K562 (cell line): ENCODE data around the gene CLDN24. TPM values are rescaled to one million over a fixed set of nuclear protein-coding genes. Genes with fewer than 3 reads are reported as not detected.
A peak's percentile ranks its signal among the peaks of the same experiment; 100 is the strongest.

Experiments used
- BRF1 ChIP-seq: IDR thresholded peaks from 3 replicates; pipeline ENCODE4 v1.6.1; 2011; ENCODE audit warnings: borderline replicate concordance, mild to moderate bottlenecking; ENCODE audit not compliant: insufficient read length; ENCODE audit errors: extremely low read depth
- CSDE1 ChIP-seq, 2 experiments: fragments of 450-650 bp; IDR thresholded peaks; 2 replicates each; pipeline ENCODE4 v1.6.1; 2016; ENCODE audit warnings: mild to moderate bottlenecking in 1 of 2
- EGR1 ChIP-seq: fragments of 450-650 bp; conservative IDR thresholded peaks from 2 replicates; pipeline ENCODE4 v1.6.1; 2017; ENCODE audit warnings: mild to moderate bottlenecking
- ELF1 ChIP-seq: fragments of 200-800 bp; sonication (Bioruptor generic); IDR thresholded peaks from 2 replicates; pipeline ENCODE4 v1.6.1; 2016; ENCODE audit warnings: missing genetic modification characterization, missing compliant biosample characterization
- FOXO4 ChIP-seq: fragments of 450-650 bp; formaldehyde crosslinking; IDR thresholded peaks from 2 replicates; pipeline ENCODE4 v1.4.0; 2020; ENCODE audit warnings: mild to moderate bottlenecking, moderate library complexity
- GTF2F1 ChIP-seq: IDR thresholded peaks from 2 replicates; pipeline ENCODE4 v1.6.1; 2011; ENCODE audit warnings: low read depth, low read length, improper control_type of control experiment
- HNRNPLL ChIP-seq: fragments of 200-400 bp; formaldehyde crosslinking; IDR thresholded peaks from 2 replicates; pipeline ENCODE4 v1.6.1; 2017; ENCODE audit warnings: low read length, low read depth, mild to moderate bottlenecking; ENCODE audit not compliant: poor library complexity, severe bottlenecking
- MTF1 ChIP-seq: fragments of 250-450 bp; sonication (Bioruptor Pico); IDR thresholded peaks from 2 replicates; pipeline ENCODE4 v1.9.0; 2021; ENCODE audit warnings: moderate library complexity, mild to moderate bottlenecking, inconsistent platforms, borderline replicate concordance
- MXD1 ChIP-seq: fragments of 250-450 bp; sonication (Bioruptor Pico); IDR thresholded peaks from 2 replicates; pipeline ENCODE4 v1.8.0; 2021; ENCODE audit warnings: borderline replicate concordance, mild to moderate bottlenecking, moderate library complexity; ENCODE audit not compliant: poor library complexity, severe bottlenecking
- NR1H2 ChIP-seq: sonication (generic); formaldehyde crosslinking; IDR thresholded peaks from 2 replicates; pipeline ENCODE4 v1.4.0; 2020; ENCODE audit warnings: mild to moderate bottlenecking, missing genetic modification reagents
- RAD21 ChIP-seq, 2 experiments: fragments of 250-450 bp in 1 of 2; fragments of 450-650 bp in 1 of 2; sonication (Bioruptor Pico) in 1 of 2; formaldehyde crosslinking in 1 of 2; IDR thresholded peaks in 1 of 2; conservative IDR thresholded peaks in 1 of 2; 2 replicates each; pipeline versions ENCODE4 v1.4.0 to v1.8.0; 2020 to 2022; ENCODE audit warnings: mild to moderate bottlenecking in 2 of 2, moderate library complexity in 1 of 2
- SRSF7 ChIP-seq: fragments of 200-400 bp; formaldehyde crosslinking; optimal IDR thresholded peaks from 2 replicates; pipeline ENCODE3; 2017; ENCODE audit warnings: mild to moderate bottlenecking, low read depth, low read length
- TRIM25 ChIP-seq: fragments of 450-650 bp; IDR thresholded peaks from 2 replicates; pipeline ENCODE4 v1.7.0; 2016; ENCODE audit warnings: borderline replicate concordance
- ZBTB11 ChIP-seq, 3 experiments: fragments of 200-800 bp in 1 of 3; fragments of 250-450 bp in 1 of 3; fragments of 450-650 bp in 1 of 3; sonication (Bioruptor Pico) in 1 of 3; sonication (Bioruptor generic) in 1 of 3; formaldehyde crosslinking in 1 of 3; IDR thresholded peaks; 2 replicates each; pipeline versions ENCODE4 v1.6.1 to v1.8.0; 2016 to 2022; ENCODE audit warnings: mild to moderate bottlenecking in 2 of 3, missing genetic modification characterization in 2 of 3, missing compliant biosample characterization in 1 of 3, moderate library complexity in 1 of 3
- ZBTB2 ChIP-seq: fragments of 450-650 bp; IDR thresholded peaks from 2 replicates; pipeline ENCODE4 v1.6.1; 2016; ENCODE audit warnings: antibody characterized with exemption
- ZNF134 ChIP-seq: fragments of 250-450 bp; sonication (Bioruptor Pico); conservative IDR thresholded peaks from 2 replicates; pipeline ENCODE4 v1.4.0; 2020
- ZNF165 ChIP-seq: fragments of 250-450 bp; sonication (Bioruptor Pico); IDR thresholded peaks from 2 replicates; pipeline ENCODE4 v1.4.0; 2020; ENCODE audit warnings: borderline replicate concordance
- ZNF24 ChIP-seq: fragments of 450-650 bp; IDR thresholded peaks from 2 replicates; pipeline ENCODE4 v1.6.1; 2016
- ZNF589 ChIP-seq: fragments of 200-800 bp; sonication (Bioruptor generic); IDR thresholded peaks from 2 replicates; pipeline ENCODE4 v1.6.1; 2016; ENCODE audit warnings: low read depth, missing genetic modification characterization, missing compliant biosample characterization
- polyA plus RNA-seq, 8 experiments: library from polyadenylated mRNA; depleted of rRNA in 4 of 8; stranded (reverse) in 5 of 8; unstranded in 3 of 8; fragments of >200 nt; fragmentation: Nextera tagmentation in 2 of 8; fragmentation: Illumina TruSeq in 1 of 8; extraction: Ambion mirVana in 2 of 8; extraction: Trizol in 1 of 8; gene quantifications; 2 replicates each; pipeline versions ENCODE4 v1.2.1 to v1.2.3, GENCODE V29; 2011 to 2014; ENCODE audit warnings: inconsistent platforms in 1 of 8, missing spikeins in 1 of 8
- total RNA-seq, 7 experiments: library from RNA; depleted of rRNA in 6 of 7; stranded (reverse); fragments of >200 nt in 6 of 7; fragmentation: Illumina TruSeq in 2 of 7; extraction: Trizol in 2 of 7; gene quantifications; 2 replicates each; pipeline versions ENCODE4 v1.2.1 to v1.2.3, GENCODE V29; 2011 to 2021; ENCODE audit warnings: low replicate concordance in 1 of 7

The CLDN24 gene
- total and polyA plus RNA-seq, 9 of the 15 experiments (the other 6 are each of a cell fraction or from before 2014, with no cell fraction given): not detected

- TF ChIP-seq MTF1 (CRISPR knock-in tag): no peak
- peak; percentile 83 for TF ChIP-seq EGR1
- TF ChIP-seq TRIM25: no peak
- TF ChIP-seq BRF1: no peak
- TF ChIP-seq ZNF165 (CRISPR knock-in tag): no peak
- no peak for TF ChIP-seq SRSF7
- no peak for TF ChIP-seq HNRNPLL
- TF ChIP-seq ELF1 (tag): no peak
- no peak for TF ChIP-seq NR1H2
- TF ChIP-seq ZNF24: no peak
- no peak for TF ChIP-seq FOXO4 (CRISPR knock-in tag)
- TF ChIP-seq GTF2F1: no peak
- no peak for TF ChIP-seq ZBTB2
- no peak for TF ChIP-seq ZNF589 (CRISPR knock-in tag)
- peak in 1 of 2 experiments; percentile 26; a peak in 1 of 4 replicates for TF ChIP-seq RAD21 (CRISPR knock-in tag; conservative IDR thresholded peaks at IDR 0.05 in 1 of 2, IDR thresholded peaks at IDR 0.05 in 1 of 2)
- no peak for TF ChIP-seq MXD1
- TF ChIP-seq ZBTB11 (CRISPR knock-in tag; IDR thresholded peaks at IDR 0.05): no peak
- TF ChIP-seq ZNF134 (CRISPR knock-in tag): 0 out of 2 replicates have a peak, but pooled peaks have one; percentile 12
- no peak for TF ChIP-seq CSDE1 (IDR thresholded peaks at IDR 0.05)
These were observed 40.8 kb upstream of the CLDN24 start (continued) for GRCh38 chr4:183362916-183363542.
